Upper lobe of left lung (tissue), 4 donors: ENCODE data around the gene GRM5.

Experiments used
- POLR2A ChIP-seq, 4 donors: fragments of 450-650 bp; IDR thresholded peaks; one replicate each; pipeline ENCODE4 v1.5.1; 2016 to 2017; ENCODE audit warnings: antibody characterized with exemption in 4 of 4, mild to moderate bottlenecking in 2 of 4
- POLR2AphosphoS5 ChIP-seq, 2 donors: sonication (generic); formaldehyde crosslinking; IDR thresholded peaks; one replicate each; pipeline ENCODE4 v1.5.1; 2017; ENCODE audit warnings: antibody characterized with exemption in 2 of 2
- TF ChIP-seq, protein P1 (sequence below), 6 experiments: fragments of 450-650 bp in 4 of 6; fragments of 200-600 bp in 2 of 6; sonication (generic) in 2 of 6; IDR thresholded peaks; one replicate each; pipeline ENCODE4 v1.5.1; 2016 to 2019; ENCODE audit warnings: antibody characterized with exemption in 6 of 6

GRCh38 chr11:88809126-88809525 is 256.7 kb downstream of the GRM5 start:
- TF ChIP-seq, protein P1, sequence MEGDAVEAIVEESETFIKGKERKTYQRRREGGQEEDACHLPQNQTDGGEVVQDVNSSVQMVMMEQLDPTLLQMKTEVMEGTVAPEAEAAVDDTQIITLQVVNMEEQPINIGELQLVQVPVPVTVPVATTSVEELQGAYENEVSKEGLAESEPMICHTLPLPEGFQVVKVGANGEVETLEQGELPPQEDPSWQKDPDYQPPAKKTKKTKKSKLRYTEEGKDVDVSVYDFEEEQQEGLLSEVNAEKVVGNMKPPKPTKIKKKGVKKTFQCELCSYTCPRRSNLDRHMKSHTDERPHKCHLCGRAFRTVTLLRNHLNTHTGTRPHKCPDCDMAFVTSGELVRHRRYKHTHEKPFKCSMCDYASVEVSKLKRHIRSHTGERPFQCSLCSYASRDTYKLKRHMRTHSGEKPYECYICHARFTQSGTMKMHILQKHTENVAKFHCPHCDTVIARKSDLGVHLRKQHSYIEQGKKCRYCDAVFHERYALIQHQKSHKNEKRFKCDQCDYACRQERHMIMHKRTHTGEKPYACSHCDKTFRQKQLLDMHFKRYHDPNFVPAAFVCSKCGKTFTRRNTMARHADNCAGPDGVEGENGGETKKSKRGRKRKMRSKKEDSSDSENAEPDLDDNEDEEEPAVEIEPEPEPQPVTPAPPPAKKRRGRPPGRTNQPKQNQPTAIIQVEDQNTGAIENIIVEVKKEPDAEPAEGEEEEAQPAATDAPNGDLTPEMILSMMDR (IDR thresholded peaks at IDR 0.05) = no peak
- TF ChIP-seq POLR2A (IDR thresholded peaks at IDR 0.05) (no peak), POLR2AphosphoS5 (IDR thresholded peaks at IDR 0.05) (no peak)
